Neutrophil (primary cell): ENCODE measurements around the gene TACSTD2.

ENCODE experiments used
- H3K27ac ChIP-seq: fragments of 200-600 bp; sonication (generic); 2 replicates; pipeline ENCODE4 v1.5.1; 2016; ENCODE audit warnings: mild to moderate bottlenecking, moderate library complexity
- H3K27me3 ChIP-seq: fragments of 200-600 bp; sonication (generic); 2 replicates; pipeline ENCODE4 v1.6.0; 2016; ENCODE audit warnings: mild to moderate bottlenecking
- H3K36me3 ChIP-seq: fragments of 200-600 bp; sonication (generic); 2 replicates; pipeline ENCODE4 v1.5.1; 2017
- H3K4me1 ChIP-seq, 2 experiments: fragments of 200-600 bp in 1 of 2; sonication (generic) in 1 of 2; 1 replicate in 1 of 2; 2 replicates in 1 of 2; pipeline versions ENCODE4 v1.5.1 to v1.6.1; 2013 to 2016; ENCODE audit warnings: low read depth in 1 of 2, low read length in 1 of 2, mild to moderate bottlenecking in 1 of 2, moderate library complexity in 1 of 2; ENCODE audit not compliant: control insufficient read depth in 1 of 2, insufficient read depth in 1 of 2
- H3K4me3 ChIP-seq, 2 experiments: fragments of 200-600 bp in 1 of 2; sonication (generic) in 1 of 2; 1 replicate in 1 of 2; 2 replicates in 1 of 2; pipeline ENCODE4 v1.5.1; 2013 to 2016; ENCODE audit warnings: low read depth in 1 of 2, low read length in 1 of 2, mild to moderate bottlenecking in 1 of 2, moderate library complexity in 1 of 2
- H3K9me3 ChIP-seq: fragments of 200-600 bp; sonication (generic); 2 replicates; pipeline ENCODE4 v1.5.1; 2016
- CTCF ChIP-seq: fragments of 200-600 bp; sonication (generic); IDR thresholded peaks from 2 replicates; pipeline ENCODE4 v1.5.1; 2016; ENCODE audit warnings: antibody characterized with exemption

The TACSTD2 gene

GRCh38 chr1:58587667-58588066, 10.6 kb upstream of the TACSTD2 start:
- Histone ChIP-seq H3K27ac (no peak overlapping the region), H3K4me3 (no peak overlapping the region), H3K27me3 (no peaks in the 10 kb centered on the region), H3K9me3 (no peaks in the 10 kb centered on the region), H3K4me1 (peaks cover 20 to 30% of the 10 kb centered on the region in 2 experiments), H3K36me3 (no peaks in the 10 kb centered on the region)
- TF ChIP-seq CTCF, result no peak

GRCh38 chr1:58586271-58586670, 9.2 kb upstream of the TACSTD2 start:
- H3K36me3 ChIP-seq, result no peaks in the 10 kb centered on the region
- H3K27ac ChIP-seq, result peak overlapping the region; percentile 84
- H3K4me1 ChIP-seq, result peaks cover 20 to 34% of the 10 kb centered on the region in 2 experiments
- H3K9me3 ChIP-seq, result no peaks in the 10 kb centered on the region
- TF ChIP-seq CTCF, result no peak
- H3K4me3 ChIP-seq, result no peak overlapping the region
- H3K27me3 ChIP-seq, result no peaks in the 10 kb centered on the region

- Histone ChIP-seq H3K36me3 (no peaks in the 10 kb centered on the region), H3K4me1 (peaks cover 20 to 35% of the 10 kb centered on the region in 2 experiments), H3K27me3 (no peaks in the 10 kb centered on the region), H3K9me3 (no peaks in the 10 kb centered on the region), H3K4me3 (no peak overlapping the region), H3K27ac (peak overlapping the region; percentile 84)
- TF ChIP-seq CTCF, result no peak
These were observed 8.6 kb upstream of the TACSTD2 start for GRCh38 chr1:58585581-58586151.

GRCh38 chr1:58585166-58585565, 8.1 kb upstream of the TACSTD2 start:
- peaks cover 23 to 36% of the 10 kb centered on the region in 2 experiments for H3K4me1 ChIP-seq
- H3K9me3 ChIP-seq, result no peaks in the 10 kb centered on the region
- no peaks in the 10 kb centered on the region for H3K36me3 ChIP-seq
- no peaks in the 10 kb centered on the region for H3K27me3 ChIP-seq
- H3K27ac ChIP-seq, result peak overlapping the region; percentile 84
- TF ChIP-seq CTCF, result no peak
- no peak overlapping the region for H3K4me3 ChIP-seq

GRCh38 chr1:58584082-58584895, 7.2 kb upstream of the TACSTD2 start:
- Histone ChIP-seq H3K4me1 (peaks cover 24 to 40% of the 10 kb centered on the region in 2 experiments), H3K36me3 (no peaks in the 10 kb centered on the region), H3K9me3 (no peaks in the 10 kb centered on the region), H3K4me3 (peak overlapping the region; percentile 45 to 47), H3K27me3 (no peaks in the 10 kb centered on the region), H3K27ac (peak overlapping the region; percentile 84)
- no peak for TF ChIP-seq CTCF
